Activated CD4-positive, alpha-beta T cell treated with anti-CD3 and anti-CD28 coated beads, Interleukin-2, amount 50 U/mL, for 1 hour (primary cell): ENCODE data around the gene CAMK2G.
"Not testable (repeated sequence)": the region's sequence is repeated elsewhere in the genome, so short reads cannot be mapped to it uniquely, and the experiment has no call there.

Experiments
- DNase-seq: peaks from one replicate; pipeline ENCODE4 v3.0.0-alpha.2; 2020

CAMK2G gene

DNA sequence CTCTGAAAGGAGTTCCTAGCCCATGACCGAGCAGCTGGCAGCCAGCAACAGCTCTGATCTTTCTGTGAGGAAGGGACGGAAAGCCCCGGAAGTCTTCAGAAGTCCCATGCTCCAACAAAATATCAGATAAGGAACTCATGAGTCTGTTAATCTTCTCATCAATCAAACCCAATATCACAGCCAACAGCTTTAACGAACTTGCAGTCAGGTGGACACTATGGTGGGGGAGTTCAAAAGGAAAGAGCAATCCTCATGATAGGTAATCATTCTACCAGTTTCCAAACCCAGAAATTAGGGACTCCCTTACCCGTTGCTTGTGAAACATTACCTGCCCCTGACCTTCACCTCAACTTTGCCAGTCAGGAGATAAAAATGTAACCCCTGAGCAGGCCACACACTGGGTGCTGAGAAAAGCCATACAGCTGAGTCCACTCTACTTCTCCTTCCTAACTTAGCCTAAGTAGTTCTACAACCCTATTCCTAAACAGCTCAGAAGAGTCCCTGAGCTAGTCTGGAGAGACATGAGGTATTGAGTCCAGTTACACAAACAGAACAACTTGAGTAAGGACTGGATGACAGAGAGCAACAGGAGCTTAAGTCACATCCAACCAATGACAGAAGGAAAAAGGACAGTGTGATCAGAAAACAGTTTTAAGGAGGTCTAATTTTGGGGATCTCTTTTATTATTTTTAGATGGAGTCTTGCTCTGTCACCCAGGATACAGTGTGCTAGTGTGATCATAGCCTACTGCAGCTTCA, 65.1 kb downstream of the CAMK2G start:
- DNase-seq, result no peak

DNA sequence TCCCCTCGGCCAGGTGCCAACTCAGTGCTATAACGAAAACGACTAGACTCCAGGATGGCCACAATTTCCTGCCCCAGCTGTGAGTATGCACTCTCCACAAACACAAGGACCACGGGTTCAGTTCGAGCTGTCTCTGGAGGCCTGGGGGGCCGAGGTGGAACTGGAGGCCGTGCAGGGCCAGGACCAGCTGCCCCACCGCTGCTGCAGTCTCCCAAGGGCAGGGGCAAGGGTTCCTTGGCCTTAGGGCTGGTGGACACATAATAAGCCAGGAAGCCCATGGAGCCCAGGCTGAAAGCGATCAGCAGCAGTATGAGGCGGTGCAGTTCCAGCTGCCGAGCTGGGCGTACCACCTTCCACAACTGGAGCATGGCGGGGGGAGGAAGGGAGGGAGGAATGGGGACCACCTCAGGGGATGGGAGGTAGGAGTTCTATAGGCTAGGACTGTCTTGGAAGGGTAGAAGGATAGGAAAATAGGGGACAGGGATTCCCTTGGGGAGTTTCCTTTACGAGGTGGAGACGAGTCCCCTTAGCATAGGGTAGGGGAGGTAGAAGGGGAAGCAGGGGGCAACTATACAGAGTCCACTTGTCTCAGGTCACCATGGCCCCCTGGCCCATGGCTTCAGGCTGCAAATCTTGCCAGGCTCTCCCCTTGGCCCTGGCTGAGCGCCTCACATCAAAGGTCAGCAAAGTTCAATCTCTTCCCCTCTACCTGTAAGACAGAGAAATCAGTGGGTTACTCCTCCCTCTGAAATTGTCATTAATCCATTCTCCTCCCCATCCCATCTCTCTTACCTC, 66.1 kb downstream of the CAMK2G start:
- no peak for DNase-seq

DNA sequence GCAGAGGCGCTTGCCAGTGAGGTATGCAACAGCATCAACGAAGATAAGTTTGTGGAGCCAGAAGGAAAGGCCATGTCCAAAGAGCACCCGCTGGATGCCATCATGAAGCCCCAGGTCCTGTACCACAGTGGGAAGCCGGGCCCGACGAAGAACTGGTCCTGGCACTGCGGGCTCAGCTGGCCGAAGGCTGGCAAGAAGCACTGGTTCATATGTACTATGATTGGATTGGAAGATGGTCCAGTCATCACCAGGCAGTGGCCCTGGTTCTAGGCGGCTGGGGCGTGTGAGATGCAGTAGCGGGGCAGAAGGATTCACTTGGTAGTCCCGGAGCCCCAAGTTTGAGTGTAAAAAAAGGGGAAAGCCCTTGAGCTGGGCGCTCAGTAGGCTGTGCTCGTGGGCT, 66.9 kb downstream of the CAMK2G start:
- no peak for DNase-seq

DNA sequence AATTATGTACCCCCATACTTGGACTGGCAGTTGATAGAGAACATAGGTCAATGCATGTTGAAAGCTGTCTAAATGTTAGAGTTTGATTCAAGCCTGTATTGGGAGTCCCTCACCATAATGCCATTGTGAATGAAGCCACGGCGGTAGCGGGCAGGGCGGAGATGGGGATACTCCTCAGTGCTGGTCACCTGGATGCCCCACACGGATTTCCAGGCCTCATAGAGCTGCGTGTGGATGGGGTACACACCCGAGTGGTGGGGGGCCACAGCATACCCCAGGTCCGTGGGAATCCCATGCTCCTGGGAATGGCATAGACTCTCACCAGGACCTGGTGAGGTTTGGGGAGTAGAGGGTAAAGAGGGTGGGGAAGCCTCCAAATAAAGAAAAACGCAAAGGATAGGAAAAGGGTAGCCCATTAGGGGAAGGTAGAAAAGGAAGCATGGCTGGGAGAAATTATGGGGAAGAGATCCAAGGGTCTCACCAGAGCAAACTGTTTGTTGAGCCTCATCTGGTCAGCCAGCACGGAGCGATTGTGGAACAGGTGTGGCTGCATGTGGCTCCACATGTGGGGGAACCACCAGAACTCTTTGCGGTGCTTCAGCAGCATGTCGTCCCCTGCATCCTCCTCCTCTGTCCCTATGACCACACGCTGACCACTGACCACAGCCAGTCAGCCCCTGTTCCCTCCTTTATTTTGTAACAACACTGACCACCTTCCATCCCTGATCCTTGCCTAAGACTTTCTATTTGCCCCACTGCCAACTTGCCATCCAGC, 68.0 kb downstream of the CAMK2G start:
- no peak for DNase-seq

- no peak for DNase-seq
Observed at GRCh38 chr10:73803680-73804286, 70.6 kb downstream of the CAMK2G start.

- no peak for DNase-seq
Observed at GRCh38 chr10:73802276-73802991, 71.9 kb downstream of the CAMK2G start.

GRCh38 chr10:73801253-73801590, 73.1 kb downstream of the CAMK2G start:
- DNase-seq, result no peak

DNA sequence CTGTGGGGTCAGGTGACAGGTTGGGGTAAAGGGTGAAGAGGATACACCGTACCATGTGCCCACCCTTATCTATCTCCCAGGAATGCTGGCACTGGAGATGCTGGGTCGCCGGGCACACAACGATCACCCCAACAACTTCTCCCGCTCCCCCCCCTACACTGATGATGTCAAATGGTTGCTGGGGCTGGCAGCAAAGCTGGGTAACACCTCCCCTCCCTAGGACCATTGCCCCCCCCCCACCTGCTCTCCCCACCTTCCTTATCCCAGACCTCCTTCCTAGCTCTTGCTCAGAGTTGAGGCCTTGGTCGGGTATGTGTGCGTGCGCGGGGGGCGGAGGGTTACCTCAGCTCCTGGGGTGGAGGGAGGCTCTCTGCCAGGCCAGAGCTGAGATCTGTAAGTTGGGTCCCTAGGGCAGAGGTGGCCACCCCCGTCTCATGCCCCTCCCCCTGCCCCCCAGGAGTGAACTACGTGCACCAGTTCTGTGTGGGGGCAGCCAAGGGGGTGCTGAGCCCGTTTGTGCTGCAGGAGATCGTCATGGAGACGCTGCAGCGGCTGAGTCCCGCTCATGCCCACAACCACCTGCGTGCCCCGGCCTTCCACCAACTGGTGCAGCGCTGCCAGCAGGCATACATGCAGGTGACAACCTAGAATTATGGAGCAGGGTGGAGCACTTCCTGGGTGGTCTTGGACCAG, 73.6 kb downstream of the CAMK2G start:
- DNase-seq, result no peak

DNA sequence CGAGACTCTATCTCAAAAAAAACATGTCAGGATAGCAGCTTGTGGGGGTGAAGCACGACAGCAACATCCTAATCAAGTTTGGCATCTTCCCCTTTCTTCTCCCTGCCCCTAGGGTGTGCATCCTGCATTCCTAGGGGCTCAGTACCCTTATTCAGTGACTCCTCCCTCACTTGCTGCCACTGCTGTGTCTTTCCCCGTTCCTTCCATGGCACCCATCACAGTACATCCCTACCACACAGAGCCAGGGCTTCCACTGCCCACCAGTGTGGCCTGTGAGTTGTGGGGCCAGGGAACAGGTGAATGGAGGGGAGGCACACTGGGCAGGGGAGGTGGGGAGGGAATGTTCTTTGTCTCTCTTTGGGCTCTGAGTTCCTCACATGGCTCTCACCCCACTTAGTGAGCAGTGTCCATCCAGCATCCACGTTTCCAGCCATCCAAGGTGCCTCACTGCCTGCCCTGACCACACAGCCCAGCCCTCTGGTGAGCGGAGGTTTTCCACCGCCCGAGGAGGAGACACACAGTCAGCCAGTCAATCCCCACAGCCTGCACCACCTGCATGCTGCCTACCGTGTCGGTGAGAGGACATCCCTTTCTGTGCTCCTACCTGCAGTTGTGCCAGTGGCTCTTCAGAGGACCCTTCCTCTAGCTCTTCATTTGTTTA, 74.3 kb downstream of the CAMK2G start:
- no peak for DNase-seq

DNA sequence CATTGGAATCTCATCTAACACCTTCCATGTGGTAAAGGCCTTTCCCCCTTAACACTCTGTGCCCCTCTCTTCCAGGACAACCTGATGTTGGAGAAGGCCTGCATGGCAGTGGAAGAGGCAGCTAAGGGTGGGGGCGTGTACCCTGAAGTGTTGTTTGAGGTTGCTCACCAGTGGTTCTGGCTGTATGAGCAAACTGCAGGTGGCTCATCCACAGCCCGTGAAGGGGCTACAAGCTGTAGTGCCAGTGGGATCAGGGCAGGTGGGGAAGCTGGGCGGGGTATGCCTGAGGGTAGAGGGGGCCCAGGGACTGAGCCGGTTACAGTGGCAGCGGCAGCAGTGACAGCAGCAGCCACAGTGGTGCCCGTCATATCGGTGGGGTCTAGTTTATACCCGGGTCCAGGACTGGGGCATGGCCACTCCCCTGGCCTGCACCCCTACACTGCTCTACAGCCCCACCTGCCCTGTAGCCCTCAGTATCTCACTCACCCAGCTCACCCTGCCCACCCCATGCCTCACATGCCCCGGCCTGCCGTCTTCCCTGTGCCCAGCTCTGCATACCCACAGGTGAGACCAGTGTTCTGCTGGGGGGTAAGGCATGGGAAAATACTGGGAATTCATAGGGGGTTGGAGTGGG, 75.3 kb downstream of the CAMK2G start:
- DNase-seq, result no peak

DNA sequence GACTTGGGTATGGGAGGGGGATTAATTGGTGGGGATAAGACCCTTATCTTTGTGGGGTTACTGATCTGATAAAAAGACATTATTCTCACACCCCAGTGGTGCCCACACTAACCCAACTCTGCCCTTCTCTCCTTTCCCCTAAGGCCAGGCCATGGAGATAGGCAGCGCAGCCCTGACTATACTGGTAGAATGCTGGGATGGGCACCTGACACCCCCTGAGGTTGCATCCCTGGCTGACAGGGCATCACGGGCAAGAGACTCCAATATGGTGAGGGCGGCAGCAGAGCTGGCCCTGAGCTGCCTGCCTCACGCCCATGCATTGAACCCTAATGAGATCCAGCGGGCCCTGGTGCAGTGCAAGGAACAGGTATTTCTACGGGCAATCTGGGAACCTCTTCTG, 76.3 kb downstream of the CAMK2G start:
- no peak for DNase-seq

DNA sequence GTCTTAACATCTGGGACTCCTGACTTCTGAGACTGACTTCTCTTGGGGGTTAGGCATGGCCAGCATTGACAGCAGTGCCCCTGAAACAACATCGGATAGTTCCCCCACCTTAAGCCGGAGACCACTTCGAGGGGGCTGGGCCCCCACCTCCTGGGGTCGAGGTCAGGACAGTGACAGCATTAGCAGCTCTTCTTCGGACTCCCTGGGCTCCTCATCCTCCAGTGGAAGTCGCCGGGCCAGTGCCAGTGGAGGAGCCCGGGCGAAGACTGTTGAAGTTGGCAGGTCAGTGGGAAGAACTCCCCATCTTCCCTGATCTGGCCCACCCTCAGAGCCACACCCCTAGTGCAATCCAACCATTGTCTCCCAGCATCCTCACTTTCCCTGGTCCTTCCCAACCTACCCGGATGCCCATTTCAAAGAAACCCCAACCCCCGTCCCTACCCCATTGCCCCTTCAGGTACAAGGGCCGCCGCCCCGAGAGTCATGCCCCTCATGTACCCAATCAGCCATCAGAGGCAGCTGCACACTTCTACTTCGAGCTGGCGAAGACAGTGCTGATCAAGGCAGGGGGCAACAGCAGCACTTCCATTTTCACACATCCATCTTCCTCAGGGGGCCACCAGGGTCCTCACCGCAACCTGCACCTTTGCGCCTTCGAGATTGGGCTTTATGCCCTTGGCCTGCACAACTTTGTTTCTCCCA, 76.9 kb downstream of the CAMK2G start:
- no peak for DNase-seq

GRCh38 chr10:73796766-73797165, 77.6 kb downstream of the CAMK2G start:
- DNase-seq, result no peak

- not testable (repeated sequence) for DNase-seq
Observed at GRCh38 chr10:73796035-73796434, 78.3 kb downstream of the CAMK2G start.

- DNase-seq, result not testable (repeated sequence)
Observed at GRCh38 chr10:73795491-73795890, 78.9 kb downstream of the CAMK2G start.

GRCh38 chr10:73793456-73793855, 80.9 kb downstream of the CAMK2G start:
- no peak for DNase-seq

DNA sequence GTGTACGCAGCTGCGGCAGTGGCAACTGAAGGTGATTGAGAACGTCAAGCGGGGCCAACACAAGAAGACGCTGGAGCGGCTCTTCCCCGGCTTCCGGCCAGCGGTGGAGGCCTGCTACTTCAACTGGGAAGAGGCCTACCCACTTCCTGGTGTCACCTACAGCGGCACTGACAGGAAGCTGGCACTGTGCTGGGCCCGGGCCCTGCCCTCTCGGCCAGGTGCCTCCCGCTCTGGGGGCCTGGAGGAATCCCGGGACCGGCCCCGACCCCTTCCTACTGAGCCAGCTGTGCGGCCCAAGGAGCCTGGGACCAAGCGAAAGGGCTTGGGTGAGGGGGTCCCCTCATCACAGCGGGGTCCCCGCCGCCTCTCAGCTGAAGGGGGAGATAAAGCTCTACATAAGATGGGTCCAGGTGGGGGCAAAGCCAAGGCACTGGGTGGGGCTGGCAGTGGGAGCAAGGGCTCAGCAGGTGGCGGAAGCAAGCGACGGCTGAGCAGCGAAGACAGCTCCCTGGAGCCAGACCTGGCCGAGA, 82.4 kb downstream of the CAMK2G start:
- no peak for DNase-seq

- no peak for DNase-seq
Observed at GRCh38 chr10:73790886-73791625, 83.3 kb downstream of the CAMK2G start.

- DNase-seq, result no peak
Observed at GRCh38 chr10:73789659-73790055, 84.7 kb downstream of the CAMK2G start.
